Ectodermal cell (in vitro differentiated cells): ENCODE data around the gene SLAIN2.

ENCODE experiments used
- H3K27ac ChIP-seq: 2 replicates; pipeline ENCODE4 v1.7.0; 2013; ENCODE audit warnings: mild to moderate bottlenecking, low read depth, low read length; ENCODE audit not compliant: insufficient read depth, poor library complexity, severe bottlenecking
- H3K27me3 ChIP-seq: 2 replicates; pipeline ENCODE4 v1.7.0; 2013; ENCODE audit warnings: mild to moderate bottlenecking, low read length; ENCODE audit not compliant: insufficient read depth, control insufficient read depth, poor library complexity, severe bottlenecking
- H3K36me3 ChIP-seq: one replicate; pipeline ENCODE4 v1.7.0; 2013; ENCODE audit warnings: low read length; ENCODE audit not compliant: control insufficient read depth, insufficient read depth
- H3K4me1 ChIP-seq: one replicate; pipeline ENCODE4 v1.7.0; 2013; ENCODE audit warnings: low read length; ENCODE audit not compliant: control insufficient read depth, insufficient read depth
- H3K4me3 ChIP-seq: 2 replicates; pipeline ENCODE4 v1.7.0; 2013; ENCODE audit warnings: low read depth, low read length, control low read depth; ENCODE audit not compliant: insufficient read depth
- H3K9me3 ChIP-seq: 2 replicates; pipeline ENCODE4 v1.7.0; 2013; ENCODE audit warnings: mild to moderate bottlenecking, low read length, moderate library complexity; ENCODE audit not compliant: control insufficient read depth
- WGBS, 2 experiments: methylation state at CpG; one replicate each; pipeline ENCODE4 v1.1.7; 2013; ENCODE audit warnings: missing lambda C conversion rate in 2 of 2; 5-methylcytosine and 5-hydroxymethylcytosine counted together

Gene SLAIN2

GRCh38 chr4:48367016-48367415 lies 25.7 kb downstream of the SLAIN2 start:
- Histone ChIP-seq H3K4me1 (no peaks in the 10 kb centered on the region), H3K9me3 (no peaks in the 10 kb centered on the region), H3K27ac (no peak overlapping the region), H3K27me3 (no peaks in the 10 kb centered on the region), H3K4me3 (no peak overlapping the region), H3K36me3 (no peaks in the 10 kb centered on the region)
- 92 to 97% methylated on average over 2 of the region's 2 CpGs for WGBS, 2 experiments

GRCh38 chr4:48368389-48368788 lies 27.1 kb downstream of the SLAIN2 start:
- Histone ChIP-seq H3K27me3 (no peaks in the 10 kb centered on the region), H3K27ac (no peak overlapping the region), H3K4me3 (no peak overlapping the region), H3K4me1 (no peaks in the 10 kb centered on the region), H3K9me3 (no peaks in the 10 kb centered on the region), H3K36me3 (no peaks in the 10 kb centered on the region)

GRCh38 chr4:48369248-48369647 lies 27.9 kb downstream of the SLAIN2 start:
- Histone ChIP-seq H3K4me3 (no peak overlapping the region), H3K9me3 (no peaks in the 10 kb centered on the region), H3K27ac (no peak overlapping the region), H3K4me1 (no peaks in the 10 kb centered on the region), H3K27me3 (no peaks in the 10 kb centered on the region), H3K36me3 (no peaks in the 10 kb centered on the region)
- WGBS, 2 experiments: 26 to 30% methylated on average over 2 of the region's 2 CpGs

- H3K27ac ChIP-seq: no peak overlapping the region
- H3K4me1 ChIP-seq: no peaks in the 10 kb centered on the region
- WGBS, 2 experiments: 86 to 100% methylated on average over 1 of the region's 2 CpGs
- no peaks in the 10 kb centered on the region for H3K27me3 ChIP-seq
- no peaks in the 10 kb centered on the region for H3K36me3 ChIP-seq
- H3K9me3 ChIP-seq: no peaks in the 10 kb centered on the region
- H3K4me3 ChIP-seq: no peak overlapping the region
These were observed 28.4 kb downstream of the SLAIN2 start for GRCh38 chr4:48369771-48370170.

GRCh38 chr4:48370260-48371134 lies 29.2 kb downstream of the SLAIN2 start:
- Histone ChIP-seq H3K4me1 (no peaks in the 10 kb centered on the region), H3K27me3 (no peaks in the 10 kb centered on the region), H3K4me3 (no peak overlapping the region), H3K27ac (no peak overlapping the region), H3K9me3 (no peaks in the 10 kb centered on the region), H3K36me3 (no peaks in the 10 kb centered on the region)
- 33 to 55% methylated on average over 1 of the region's 1 CpG for WGBS, 2 experiments

- no peaks in the 10 kb centered on the region for H3K27me3 ChIP-seq
- H3K27ac ChIP-seq: no peak overlapping the region
- no peaks in the 10 kb centered on the region for H3K9me3 ChIP-seq
- 91 to 92% methylated on average over 1 of the region's 1 CpG for WGBS, 2 experiments
- no peaks in the 10 kb centered on the region for H3K4me1 ChIP-seq
- H3K4me3 ChIP-seq: no peak overlapping the region
- no peaks in the 10 kb centered on the region for H3K36me3 ChIP-seq
These were observed 30.9 kb downstream of the SLAIN2 start for GRCh38 chr4:48372272-48372671.

GRCh38 chr4:48375651-48376304 lies 34.4 kb downstream of the SLAIN2 start:
- Histone ChIP-seq H3K36me3 (no peaks in the 10 kb centered on the region), H3K4me1 (peaks cover 8% of the 10 kb centered on the region), H3K27ac (no peak overlapping the region), H3K27me3 (no peaks in the 10 kb centered on the region), H3K9me3 (no peaks in the 10 kb centered on the region), H3K4me3 (no peak overlapping the region)
- WGBS, 2 experiments: 90 to 93% methylated on average over 6 of the region's 6 CpGs

- WGBS, 2 experiments: 83 to 90% methylated on average over 1 of the region's 1 CpG
- H3K36me3 ChIP-seq: peaks cover 10% of the 10 kb centered on the region
- H3K9me3 ChIP-seq: no peaks in the 10 kb centered on the region
- H3K4me3 ChIP-seq: no peak overlapping the region
- no peak overlapping the region for H3K27ac ChIP-seq
- peaks cover 12% of the 10 kb centered on the region for H3K4me1 ChIP-seq
- no peaks in the 10 kb centered on the region for H3K27me3 ChIP-seq
These were observed 38.4 kb downstream of the SLAIN2 start for GRCh38 chr4:48379587-48380180.

- peaks cover 12% of the 10 kb centered on the region for H3K4me1 ChIP-seq
- H3K36me3 ChIP-seq: peaks cover 10% of the 10 kb centered on the region
- H3K4me3 ChIP-seq: no peak overlapping the region
- no peaks in the 10 kb centered on the region for H3K27me3 ChIP-seq
- H3K9me3 ChIP-seq: no peaks in the 10 kb centered on the region
- 56 to 63% methylated on average over 1 of the region's 1 CpG for whole genome bisulfite sequencing, 2 experiments
- no peak overlapping the region for H3K27ac ChIP-seq
These were observed 39.3 kb downstream of the SLAIN2 start for GRCh38 chr4:48380583-48381167.
